Activated T-helper 1 cell treated with anti-CD3 and anti-CD28 coated beads, Interleukin-12 subunit alpha, Interleukin-12 subunit beta, Interleukin-2, Interleukin-4 antibody, amounts not matched to agents 30 ng/mL and 10 ng/mL and 1 ng/mL, durations not matched to agents 14 hours and 24 hours and 36 hours (primary cell): ENCODE data around the gene RNU5B-1. TPM values are rescaled to one million over a fixed set of nuclear protein-coding genes. Genes with fewer than 3 reads are reported as not detected.

Experiments used
- DNase-seq: peaks from one replicate; pipeline ENCODE4 v3.0.0; 2021; ENCODE audit warnings: low spot score
- H3K27ac Mint-ChIP-seq: one replicate; pipeline ENCODE4 v1.8.0; 2021; ENCODE audit warnings: mild to moderate bottlenecking, mixed read lengths
- H3K27me3 Mint-ChIP-seq: one replicate; pipeline ENCODE4 v1.8.0; 2022; ENCODE audit warnings: mild to moderate bottlenecking, moderate library complexity, mixed read lengths; ENCODE audit not compliant: insufficient read depth
- H3K36me3 Mint-ChIP-seq: one replicate; pipeline ENCODE4 v1.8.0; 2021; ENCODE audit warnings: low read depth, mixed read lengths
- H3K4me1 Mint-ChIP-seq: one replicate; pipeline ENCODE4 v1.8.0; 2021; ENCODE audit warnings: low read depth, mixed read lengths
- H3K4me3 Mint-ChIP-seq: one replicate; pipeline ENCODE4 v1.8.0; 2021; ENCODE audit warnings: mild to moderate bottlenecking, moderate library complexity, mixed read lengths
- H3K9me3 Mint-ChIP-seq: one replicate; pipeline ENCODE4 v1.8.0; 2021; ENCODE audit warnings: mixed read lengths
- intact Hi-C: fragments of 100-400 bp; cut with micrococcal nuclease; formaldehyde crosslinking; loops from one replicate; pipeline ENCODE4 v1.15.1; 2024
- total RNA-seq: library from RNA; stranded (reverse); gene quantifications from 2 replicates; pipeline ENCODE4 v1.2.3, GENCODE V29; 2022

Gene RNU5B-1
- total RNA-seq, 1 donor from 2014 or later = not detected

GRCh38 chr15:65333856-65334255 lies 29.4 kb downstream of the RNU5B-1 start:
- intact Hi-C loops = no loop called here
- Mint-ChIP-seq H3K27me3 (peaks cover 2% of the 10 kb centered on the region), H3K27ac (no peak overlapping the region), H3K4me1 (no peaks in the 10 kb centered on the region), H3K4me3 (no peak overlapping the region), H3K36me3 (no peaks in the 10 kb centered on the region), H3K9me3 (no peaks in the 10 kb centered on the region)
- DNase-seq = no peak

GRCh38 chr15:65334586-65335231 lies 30.2 kb downstream of the RNU5B-1 start:
- Mint-ChIP-seq H3K27me3 (peaks cover 2% of the 10 kb centered on the region), H3K27ac (no peak overlapping the region), H3K9me3 (no peaks in the 10 kb centered on the region), H3K4me3 (no peak overlapping the region), H3K36me3 (no peaks in the 10 kb centered on the region), H3K4me1 (peaks cover 2% of the 10 kb centered on the region)
- DNase-seq = no peak
- intact Hi-C loops = no loop called here

GRCh38 chr15:65335278-65336055 lies 31.0 kb downstream of the RNU5B-1 start:
- Mint-ChIP-seq H3K4me1 (peaks cover 6% of the 10 kb centered on the region), H3K36me3 (no peaks in the 10 kb centered on the region), H3K27ac (no peak overlapping the region), H3K4me3 (no peak overlapping the region), H3K27me3 (peaks cover 3% of the 10 kb centered on the region), H3K9me3 (no peaks in the 10 kb centered on the region)
- no peak for DNase-seq
- intact Hi-C loops = no loop called here

- DNase-seq = no peak
- intact Hi-C loops = no loop called here
- H3K36me3 Mint-ChIP-seq = no peaks in the 10 kb centered on the region
- peaks cover 6% of the 10 kb centered on the region for H3K27me3 Mint-ChIP-seq
- peaks cover 6% of the 10 kb centered on the region for H3K4me1 Mint-ChIP-seq
- H3K27ac Mint-ChIP-seq = no peak overlapping the region
- no peak overlapping the region for H3K4me3 Mint-ChIP-seq
- H3K9me3 Mint-ChIP-seq = no peaks in the 10 kb centered on the region
These were observed 32.3 kb downstream of the RNU5B-1 start for GRCh38 chr15:65336493-65337435.

GRCh38 chr15:65337436-65338070 lies 33.1 kb downstream of the RNU5B-1 start:
- H3K9me3 Mint-ChIP-seq = no peaks in the 10 kb centered on the region

GRCh38 chr15:65338366-65338765 lies 33.9 kb downstream of the RNU5B-1 start:
- Mint-ChIP-seq H3K27me3 (peaks cover 4% of the 10 kb centered on the region), H3K4me1 (peaks cover 6% of the 10 kb centered on the region), H3K27ac (no peak overlapping the region), H3K4me3 (no peak overlapping the region), H3K36me3 (no peaks in the 10 kb centered on the region), H3K9me3 (no peaks in the 10 kb centered on the region)
- DNase-seq = no peak
- intact Hi-C loops = no loop called here

More at GRCh38 chr15:65337436-65338070, 33.1 kb downstream of the RNU5B-1 start:
- Mint-ChIP-seq H3K36me3 (no peaks in the 10 kb centered on the region), H3K27me3 (peaks cover 6% of the 10 kb centered on the region), H3K4me3 (no peak overlapping the region), H3K27ac (no peak overlapping the region), H3K4me1 (peaks cover 6% of the 10 kb centered on the region)
- intact Hi-C loops = no loop called here
- no peak for DNase-seq

GRCh38 chr15:65338823-65339222 lies 34.3 kb downstream of the RNU5B-1 start:
- H3K27me3 Mint-ChIP-seq = peaks cover 6% of the 10 kb centered on the region

GRCh38 chr15:65339416-65339815 lies 34.9 kb downstream of the RNU5B-1 start:
- Mint-ChIP-seq H3K9me3 (no peaks in the 10 kb centered on the region), H3K36me3 (no peaks in the 10 kb centered on the region), H3K27ac (no peak overlapping the region), H3K27me3 (peaks cover 7% of the 10 kb centered on the region), H3K4me3 (no peak overlapping the region), H3K4me1 (peaks cover 6% of the 10 kb centered on the region)
- intact Hi-C loops = no loop called here
- DNase-seq = no peak

More at GRCh38 chr15:65338823-65339222, 34.3 kb downstream of the RNU5B-1 start:
- no peaks in the 10 kb centered on the region for H3K9me3 Mint-ChIP-seq
- intact Hi-C loops = no loop called here
- no peak overlapping the region for H3K27ac Mint-ChIP-seq
- peaks cover 6% of the 10 kb centered on the region for H3K4me1 Mint-ChIP-seq
- no peak for DNase-seq
- H3K4me3 Mint-ChIP-seq = no peak overlapping the region
- no peaks in the 10 kb centered on the region for H3K36me3 Mint-ChIP-seq

GRCh38 chr15:65339920-65340319 lies 35.4 kb downstream of the RNU5B-1 start:
- H3K4me3 Mint-ChIP-seq = no peak overlapping the region
- peaks cover 6% of the 10 kb centered on the region for H3K4me1 Mint-ChIP-seq
- H3K27me3 Mint-ChIP-seq = peaks cover 7% of the 10 kb centered on the region
- no peaks in the 10 kb centered on the region for H3K36me3 Mint-ChIP-seq
- H3K9me3 Mint-ChIP-seq = no peaks in the 10 kb centered on the region
- intact Hi-C loops = no loop called here
- no peak overlapping the region for H3K27ac Mint-ChIP-seq
- DNase-seq = no peak

GRCh38 chr15:65342493-65342892 lies 38.0 kb downstream of the RNU5B-1 start:
- no peaks in the 10 kb centered on the region for H3K9me3 Mint-ChIP-seq
- no peak for DNase-seq
- H3K27ac Mint-ChIP-seq = no peak overlapping the region
- H3K36me3 Mint-ChIP-seq = no peaks in the 10 kb centered on the region
- H3K4me3 Mint-ChIP-seq = no peak overlapping the region
- intact Hi-C loops = no loop called here
- peaks cover 10% of the 10 kb centered on the region for H3K27me3 Mint-ChIP-seq
- H3K4me1 Mint-ChIP-seq = peaks cover 6% of the 10 kb centered on the region

- intact Hi-C loops = no loop called here
- Mint-ChIP-seq H3K4me3 (no peak overlapping the region), H3K27me3 (peaks cover 10% of the 10 kb centered on the region), H3K9me3 (no peaks in the 10 kb centered on the region), H3K27ac (no peak overlapping the region), H3K4me1 (peaks cover 6% of the 10 kb centered on the region), H3K36me3 (no peaks in the 10 kb centered on the region)
- no peak for DNase-seq
These were observed 39.0 kb downstream of the RNU5B-1 start for GRCh38 chr15:65343374-65343981.

- H3K4me3 Mint-ChIP-seq = no peak overlapping the region
- H3K27me3 Mint-ChIP-seq = peaks cover 13% of the 10 kb centered on the region
- intact Hi-C loops = no loop called here
- H3K9me3 Mint-ChIP-seq = no peaks in the 10 kb centered on the region
- H3K27ac Mint-ChIP-seq = no peak overlapping the region
- DNase-seq = no peak
- peaks cover 6% of the 10 kb centered on the region for H3K4me1 Mint-ChIP-seq
- H3K36me3 Mint-ChIP-seq = no peaks in the 10 kb centered on the region
These were observed 39.9 kb downstream of the RNU5B-1 start for GRCh38 chr15:65344214-65344913.
